KMS-11 (cell line): ENCODE measurements around the gene DNAAF3.

Source experiments
- H2AFZ ChIP-seq: fragments of 200-600 bp; sonication (generic); 2 replicates; pipeline ENCODE4 v1.6.1; 2016; ENCODE audit warnings: antibody characterized with exemption, mixed run types, low read depth
- H3K27ac ChIP-seq: fragments of 200-600 bp; sonication (generic); 2 replicates; pipeline ENCODE4 v1.6.1; 2016; ENCODE audit warnings: mild to moderate bottlenecking, mixed run types
- H3K27me3 ChIP-seq: fragments of 200-600 bp; sonication (generic); 2 replicates; pipeline ENCODE4 v1.6.1; 2017; ENCODE audit warnings: mild to moderate bottlenecking, low read depth, mixed run types, moderate library complexity; ENCODE audit not compliant: insufficient read depth
- H3K36me3 ChIP-seq: fragments of 200-600 bp; sonication (generic); 2 replicates; pipeline ENCODE4 v1.6.1; 2017; ENCODE audit warnings: mild to moderate bottlenecking, mixed run types; ENCODE audit not compliant: insufficient read depth
- H3K4me1 ChIP-seq: fragments of 200-600 bp; sonication (generic); 2 replicates; pipeline ENCODE4 v1.6.1; 2016; ENCODE audit warnings: mild to moderate bottlenecking, low read depth, mixed run types; ENCODE audit not compliant: poor library complexity, severe bottlenecking
- H3K4me2 ChIP-seq: fragments of 200-600 bp; sonication (generic); 2 replicates; pipeline ENCODE4 v1.7.0; 2016; ENCODE audit warnings: mild to moderate bottlenecking, mixed run types
- H3K4me3 ChIP-seq: fragments of 200-600 bp; sonication (generic); IDR thresholded peaks from 2 replicates; pipeline ENCODE4 v1.6.1; 2017; ENCODE audit warnings: low read depth, low read length, mixed read lengths; ENCODE audit not compliant: insufficient read depth
- H3K79me2 ChIP-seq: fragments of 200-600 bp; sonication (generic); 2 replicates; pipeline ENCODE4 v1.6.1; 2016; ENCODE audit warnings: low read depth, mixed run types; ENCODE audit not compliant: insufficient read depth
- H3K9ac ChIP-seq: fragments of 200-600 bp; sonication (generic); 2 replicates; pipeline ENCODE4 v1.6.1; 2016; ENCODE audit warnings: mild to moderate bottlenecking, mixed run types
- H4K20me1 ChIP-seq: fragments of 200-600 bp; sonication (generic); 2 replicates; pipeline ENCODE4 v1.6.1; 2016; ENCODE audit warnings: mild to moderate bottlenecking, mixed run types; ENCODE audit not compliant: insufficient read depth
- TF ChIP-seq, protein P1 (sequence below): fragments of 200-600 bp; sonication (generic); conservative IDR thresholded peaks from 2 replicates; pipeline ENCODE4 v1.6.1; 2017; ENCODE audit warnings: low read depth, mild to moderate bottlenecking, antibody characterized with exemption, low read length, moderate library complexity, mixed read lengths

The DNAAF3 gene

DNA sequence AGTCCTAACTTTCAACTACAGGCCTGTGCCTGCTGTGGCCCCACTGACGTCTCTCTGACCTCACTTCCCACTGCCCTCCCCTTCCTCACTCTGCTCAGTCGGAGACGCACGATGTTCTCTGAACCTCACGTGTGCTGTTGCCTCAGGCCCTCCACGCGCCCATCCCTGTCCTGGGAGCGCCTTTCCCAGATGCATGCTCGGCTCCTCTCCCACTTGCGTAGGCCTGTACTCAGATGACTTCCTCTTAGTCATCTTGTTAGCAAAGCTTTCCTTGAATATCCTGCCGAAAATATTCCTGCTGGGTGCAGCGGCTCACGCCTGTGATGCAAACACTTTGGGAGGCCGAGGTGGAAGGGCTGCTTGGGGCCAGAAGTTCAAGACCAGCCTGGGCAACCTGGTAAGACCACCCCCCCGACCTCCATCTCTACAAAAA, 23.0 kb upstream of the DNAAF3 start:
- no peaks in the 10 kb centered on the region for H3K4me1 ChIP-seq
- H3K79me2 ChIP-seq, result no peaks in the 10 kb centered on the region
- no peak overlapping the region for H3K4me3 ChIP-seq
- no peaks in the 10 kb centered on the region for H4K20me1 ChIP-seq
- H3K36me3 ChIP-seq, result no peaks in the 10 kb centered on the region
- no peak overlapping the region for H3K9ac ChIP-seq
- no peak overlapping the region for H3K27ac ChIP-seq
- H2AFZ ChIP-seq, result no peak overlapping the region
- H3K4me2 ChIP-seq, result no peak overlapping the region
- TF ChIP-seq, protein P1, sequence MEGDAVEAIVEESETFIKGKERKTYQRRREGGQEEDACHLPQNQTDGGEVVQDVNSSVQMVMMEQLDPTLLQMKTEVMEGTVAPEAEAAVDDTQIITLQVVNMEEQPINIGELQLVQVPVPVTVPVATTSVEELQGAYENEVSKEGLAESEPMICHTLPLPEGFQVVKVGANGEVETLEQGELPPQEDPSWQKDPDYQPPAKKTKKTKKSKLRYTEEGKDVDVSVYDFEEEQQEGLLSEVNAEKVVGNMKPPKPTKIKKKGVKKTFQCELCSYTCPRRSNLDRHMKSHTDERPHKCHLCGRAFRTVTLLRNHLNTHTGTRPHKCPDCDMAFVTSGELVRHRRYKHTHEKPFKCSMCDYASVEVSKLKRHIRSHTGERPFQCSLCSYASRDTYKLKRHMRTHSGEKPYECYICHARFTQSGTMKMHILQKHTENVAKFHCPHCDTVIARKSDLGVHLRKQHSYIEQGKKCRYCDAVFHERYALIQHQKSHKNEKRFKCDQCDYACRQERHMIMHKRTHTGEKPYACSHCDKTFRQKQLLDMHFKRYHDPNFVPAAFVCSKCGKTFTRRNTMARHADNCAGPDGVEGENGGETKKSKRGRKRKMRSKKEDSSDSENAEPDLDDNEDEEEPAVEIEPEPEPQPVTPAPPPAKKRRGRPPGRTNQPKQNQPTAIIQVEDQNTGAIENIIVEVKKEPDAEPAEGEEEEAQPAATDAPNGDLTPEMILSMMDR, result no peak
- H3K27me3 ChIP-seq, result peaks cover 85% of the 10 kb centered on the region

DNA sequence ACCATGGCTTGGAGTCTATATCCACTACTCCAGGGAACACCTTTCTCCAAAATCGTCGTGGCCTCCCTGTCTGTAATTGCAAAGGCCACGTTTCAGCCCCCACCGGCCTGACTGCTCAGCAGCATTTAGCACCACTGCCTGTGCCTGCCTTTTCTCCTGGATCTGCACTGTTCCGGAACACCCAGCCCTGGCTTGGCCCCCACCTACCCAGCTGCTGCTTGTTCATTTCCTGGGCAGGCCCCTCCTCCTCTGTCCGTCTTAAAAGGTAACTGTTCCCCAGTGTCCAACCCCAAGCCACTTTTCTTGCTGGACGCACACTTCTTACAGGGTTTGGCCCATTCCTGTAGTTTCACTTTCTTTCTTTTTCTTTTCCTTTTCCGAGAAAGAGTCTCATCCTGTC, 22.2 kb upstream of the DNAAF3 start:
- no peak overlapping the region for H3K9ac ChIP-seq
- no peaks in the 10 kb centered on the region for H4K20me1 ChIP-seq
- no peak overlapping the region for H3K4me2 ChIP-seq
- H3K4me3 ChIP-seq, result no peak overlapping the region
- no peaks in the 10 kb centered on the region for H3K79me2 ChIP-seq
- peaks cover 84% of the 10 kb centered on the region for H3K27me3 ChIP-seq
- no peak overlapping the region for H2AFZ ChIP-seq
- H3K4me1 ChIP-seq, result no peaks in the 10 kb centered on the region
- TF ChIP-seq, protein P1, result no peak
- H3K36me3 ChIP-seq, result no peaks in the 10 kb centered on the region
- no peak overlapping the region for H3K27ac ChIP-seq

DNA sequence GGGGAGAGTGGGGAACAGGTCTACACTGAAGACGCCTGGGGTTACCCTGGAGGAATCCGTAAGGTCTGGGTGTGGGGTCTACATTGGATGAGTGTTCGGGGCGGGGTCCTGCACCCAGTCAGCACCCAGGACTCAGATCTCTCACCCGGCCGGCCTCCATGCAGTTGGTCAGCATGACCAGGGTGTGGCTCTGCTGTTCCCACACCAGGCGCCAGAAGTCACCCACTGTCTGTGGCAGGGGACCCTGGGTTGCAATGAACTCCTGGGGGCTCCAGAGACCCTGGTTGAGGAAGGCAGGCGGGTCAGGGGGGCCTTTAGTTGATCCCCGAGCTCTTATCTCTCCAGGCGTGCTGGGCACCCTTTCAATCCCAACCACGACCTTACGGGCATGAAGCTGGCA, 19.7 kb upstream of the DNAAF3 start:
- H3K27ac ChIP-seq, result no peak overlapping the region
- TF ChIP-seq, protein P1, result no peak
- H3K36me3 ChIP-seq, result no peaks in the 10 kb centered on the region
- no peaks in the 10 kb centered on the region for H3K79me2 ChIP-seq
- no peak overlapping the region for H2AFZ ChIP-seq
- peaks cover 90% of the 10 kb centered on the region for H3K27me3 ChIP-seq
- H3K4me2 ChIP-seq, result no peak overlapping the region
- H3K4me3 ChIP-seq, result no peak overlapping the region
- H4K20me1 ChIP-seq, result no peaks in the 10 kb centered on the region
- H3K4me1 ChIP-seq, result no peaks in the 10 kb centered on the region
- no peak overlapping the region for H3K9ac ChIP-seq

DNA sequence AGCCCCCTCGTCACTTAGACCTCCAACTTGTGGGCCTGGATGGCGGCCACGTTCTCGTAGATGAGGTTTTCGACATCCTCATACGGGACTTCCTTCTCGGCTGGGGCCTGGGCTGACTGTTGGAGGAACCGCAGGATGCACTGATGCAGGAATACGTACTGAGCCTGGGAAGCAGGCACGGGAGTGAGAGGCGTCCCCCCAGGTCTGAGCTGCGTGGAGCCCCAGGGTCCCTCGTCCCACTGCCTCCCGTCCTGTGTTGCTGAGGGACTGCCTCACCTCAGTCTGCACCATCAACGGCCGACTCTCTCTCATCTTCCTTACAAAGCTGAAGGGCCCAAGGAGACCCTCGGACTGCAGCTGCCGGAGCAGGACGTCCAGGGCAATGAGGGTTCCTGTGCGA, 15.3 kb upstream of the DNAAF3 start:
- H3K4me1 ChIP-seq, result no peaks in the 10 kb centered on the region
- no peak overlapping the region for H2AFZ ChIP-seq
- H3K36me3 ChIP-seq, result no peaks in the 10 kb centered on the region
- H3K9ac ChIP-seq, result no peak overlapping the region
- H3K27ac ChIP-seq, result no peak overlapping the region
- no peaks in the 10 kb centered on the region for H4K20me1 ChIP-seq
- no peak overlapping the region for H3K4me3 ChIP-seq
- TF ChIP-seq, protein P1, result no peak
- H3K4me2 ChIP-seq, result no peak overlapping the region
- peaks cover 84% of the 10 kb centered on the region for H3K27me3 ChIP-seq
- no peaks in the 10 kb centered on the region for H3K79me2 ChIP-seq
